Common myeloid progenitor, CD34-positive (primary cell): Measurements from ENCODE around the gene CCDC85C.

Experiments
- CTCF ChIA-PET: fragments of 350-600 bp; sonication (Branson Sonifier 250); formaldehyde crosslinking; loops from one replicate; lab custom pipeline; 2021; ENCODE audit warnings: antibody characterized with exemption; lab: Charles Lee
- POLR2A ChIA-PET: fragments of 350-600 bp; sonication (Branson Sonifier 250); formaldehyde crosslinking; loops from one replicate; lab custom pipeline; 2021; ENCODE audit warnings: antibody characterized with exemption; lab: Charles Lee
- DNase-seq, 3 donors: peaks; one replicate each; pipeline versions ENCODE4 v3.0.0 to v3.0.0-alpha.2; 2013
- H3K27ac ChIP-seq, 2 experiments: 1 replicate in 1 of 2; 2 replicates in 1 of 2; pipeline ENCODE4 v1.7.0; 2013; ENCODE audit warnings: inconsistent platforms in 2 of 2, low read length in 2 of 2, mild to moderate bottlenecking in 2 of 2, low read depth in 1 of 2, moderate library complexity in 1 of 2; ENCODE audit not compliant: severe bottlenecking in 2 of 2, insufficient read depth in 1 of 2, poor library complexity in 1 of 2
- H3K27me3 ChIP-seq, 5 experiments: replicated peaks in 2 of 5; 1 replicate in 3 of 5; 2 replicates in 2 of 5; pipeline versions ENCODE4 v1.6.1 to v1.7.0; 2013; ENCODE audit warnings: low read length in 4 of 5, mild to moderate bottlenecking in 2 of 5, moderate library complexity in 2 of 5, inconsistent platforms in 1 of 5; ENCODE audit not compliant: insufficient read depth in 5 of 5, control insufficient read depth in 4 of 5
- H3K36me3 ChIP-seq, 4 experiments: 1 replicate in 2 of 4; 2 replicates in 2 of 4; pipeline versions ENCODE4 v1.6.1 to v1.7.0; 2013; ENCODE audit warnings: low read length in 3 of 4, control low read depth in 1 of 4, mild to moderate bottlenecking in 1 of 4; ENCODE audit not compliant: control insufficient read depth in 4 of 4, insufficient read depth in 4 of 4
- H3K4me1 ChIP-seq, 4 experiments: 1 replicate in 3 of 4; 2 replicates in 1 of 4; pipeline versions ENCODE4 v1.6.1 to v1.7.1; 2013; ENCODE audit warnings: low read length in 3 of 4, mild to moderate bottlenecking in 3 of 4, control low read depth in 1 of 4, inconsistent platforms in 1 of 4, moderate library complexity in 1 of 4; ENCODE audit not compliant: control insufficient read depth in 4 of 4, insufficient read depth in 4 of 4; ENCODE audit errors: control extremely low read depth in 1 of 4
- H3K4me3 ChIP-seq, 7 experiments: 1 replicate in 4 of 7; 2 replicates in 3 of 7; pipeline versions ENCODE4 v1.5.1 to v1.7.0; 2013; ENCODE audit warnings: mild to moderate bottlenecking in 7 of 7, low read length in 6 of 7, moderate library complexity in 6 of 7, inconsistent platforms in 2 of 7, low read depth in 2 of 7, control low read depth in 1 of 7; ENCODE audit not compliant: insufficient read depth in 4 of 7, control insufficient read depth in 1 of 7; ENCODE audit errors: extremely low read depth in 1 of 7
- H3K9me3 ChIP-seq, 5 experiments: 1 replicate in 4 of 5; 2 replicates in 1 of 5; pipeline versions ENCODE4 v1.6.1 to v1.7.1; 2013; ENCODE audit warnings: low read length in 4 of 5, mild to moderate bottlenecking in 2 of 5, inconsistent platforms in 1 of 5, low read depth in 1 of 5, moderate library complexity in 1 of 5; ENCODE audit not compliant: control insufficient read depth in 4 of 5, insufficient read depth in 2 of 5; ENCODE audit errors: control extremely low read depth in 1 of 5
- WGBS: methylation state at CpG from one replicate; pipeline ENCODE4 v1.1.5; 2013; ENCODE audit not compliant: insufficient coverage; 5-methylcytosine and 5-hydroxymethylcytosine counted together

The CCDC85C gene

DNA sequence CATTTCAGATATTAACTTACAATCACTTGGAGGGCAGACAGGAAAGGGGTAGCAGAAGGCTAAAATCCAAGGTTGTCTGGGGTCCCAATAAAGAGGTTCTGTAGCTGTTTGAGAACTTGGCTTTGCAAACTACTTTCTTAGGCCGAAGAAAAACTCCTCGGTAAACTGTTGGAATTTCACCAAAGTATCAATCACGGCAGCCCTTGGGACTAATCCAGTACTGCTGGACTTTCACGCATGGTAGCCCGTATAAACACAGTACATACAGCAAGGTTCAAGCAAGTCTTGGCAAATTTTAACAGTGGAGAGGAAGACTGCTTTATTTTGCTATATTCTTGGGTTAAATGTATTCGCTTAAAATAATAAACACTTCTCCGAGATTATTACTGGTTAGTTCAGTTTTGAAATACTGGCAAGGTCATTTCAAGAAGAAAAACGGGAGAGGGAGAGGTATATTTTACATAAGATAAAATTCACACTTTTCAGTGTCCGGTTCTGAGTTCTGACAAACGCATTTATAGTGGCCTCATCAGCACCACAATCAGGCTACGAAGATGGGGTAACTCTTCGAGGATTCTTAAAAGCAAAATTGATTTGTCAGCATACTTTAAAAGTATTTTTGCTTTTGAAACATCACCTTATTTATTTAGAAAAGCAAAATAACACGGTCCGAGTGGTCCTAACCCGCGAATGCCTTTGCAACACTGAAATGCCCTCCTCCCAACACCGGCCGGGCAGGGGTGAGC is 124.7 kb downstream of the CCDC85C start:
- H3K27ac ChIP-seq = peak overlapping the region; percentile 21 to 77
- H3K4me3 ChIP-seq = peak overlapping the region; percentile 73 to 99 (median 85)
- no peaks in the 10 kb centered on the region for H3K27me3 ChIP-seq
- ChIA-PET CTCF (no interaction called here), POLR2A (no interaction called here)
- 35% methylated on average over 11 of the region's 18 CpGs for WGBS
- DNase-seq = no peak
- H3K9me3 ChIP-seq = no peaks in the 10 kb centered on the region
- peaks cover 11 to 42% (median 27%) of the 10 kb centered on the region in 4 experiments for H3K4me1 ChIP-seq
- peaks cover 0 to 4% (median 0%) of the 10 kb centered on the region in 4 experiments for H3K36me3 ChIP-seq

DNA sequence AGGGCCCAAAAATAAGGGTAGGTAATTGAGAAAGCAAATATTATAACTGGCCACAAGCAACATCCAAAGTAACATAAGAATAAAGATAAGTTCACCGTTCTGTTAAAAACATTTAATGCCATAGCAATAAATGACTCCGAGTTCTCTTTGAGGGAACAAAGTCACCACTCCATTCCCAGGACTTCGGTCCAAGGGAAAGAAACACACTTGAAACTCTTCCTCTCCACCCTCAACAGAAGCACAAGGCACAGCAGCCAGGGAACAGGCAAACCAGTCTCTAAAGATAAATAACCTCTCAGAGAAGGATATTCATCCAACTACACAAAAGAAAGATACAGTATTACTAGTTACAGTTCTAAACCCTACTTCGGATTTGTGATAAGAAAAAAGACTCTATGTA is 125.9 kb downstream of the CCDC85C start:
- Histone ChIP-seq H3K9me3 (no peaks in the 10 kb centered on the region), H3K36me3 (peaks cover 0 to 4% (median 0%) of the 10 kb centered on the region in 4 experiments), H3K4me3 (no peak overlapping the region), H3K27ac (no peak overlapping the region), H3K4me1 (peaks cover 14 to 40% (median 26%) of the 10 kb centered on the region in 4 experiments), H3K27me3 (no peaks in the 10 kb centered on the region)
- DNase-seq = no peak
- POLR2A ChIA-PET = no interaction called here
- CTCF ChIA-PET = interaction anchor here (0.9 kb wide), 1 partner anchor 38 kb away, joined by 3 read pairs; no protein-coding TSS in a partner anchor
- WGBS = 93% methylated on average over 3 of the region's 4 CpGs

DNA sequence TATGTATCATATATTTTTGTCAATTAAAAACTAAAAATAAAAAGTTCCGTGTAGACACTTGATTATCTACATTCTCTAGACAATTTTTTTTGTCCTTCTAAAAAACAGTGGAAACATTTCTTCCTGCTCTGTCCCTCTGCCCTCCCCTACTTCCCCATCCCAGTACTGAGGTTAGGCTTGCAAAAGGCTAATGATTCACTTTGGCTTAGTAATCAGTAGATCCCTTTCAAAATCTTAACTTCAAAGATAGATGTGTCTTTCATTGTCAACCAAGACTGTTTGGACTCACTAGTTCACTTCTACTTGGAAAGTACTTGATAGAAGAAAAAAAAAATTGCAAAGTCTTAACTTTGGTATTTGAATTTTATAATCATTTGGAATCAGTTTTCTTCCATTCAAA is 127.1 kb downstream of the CCDC85C start:
- ChIA-PET POLR2A (no interaction called here), CTCF (interaction anchor here (0.9 kb wide), 1 partner anchor 37 kb away, joined by 3 read pairs; no protein-coding TSS in a partner anchor)
- Histone ChIP-seq H3K36me3 (peaks cover 0 to 4% (median 0%) of the 10 kb centered on the region in 4 experiments), H3K27ac (no peak overlapping the region), H3K9me3 (no peaks in the 10 kb centered on the region), H3K4me1 (peaks cover 10 to 31% (median 17%) of the 10 kb centered on the region in 4 experiments), H3K4me3 (peak overlapping the region in 1 of 7 experiments; percentile 17), H3K27me3 (no peaks in the 10 kb centered on the region)
- DNase-seq = peak; percentile 15 to 30 (median 25)
- 0% methylated on average over 1 of the region's 1 CpG for WGBS

DNA sequence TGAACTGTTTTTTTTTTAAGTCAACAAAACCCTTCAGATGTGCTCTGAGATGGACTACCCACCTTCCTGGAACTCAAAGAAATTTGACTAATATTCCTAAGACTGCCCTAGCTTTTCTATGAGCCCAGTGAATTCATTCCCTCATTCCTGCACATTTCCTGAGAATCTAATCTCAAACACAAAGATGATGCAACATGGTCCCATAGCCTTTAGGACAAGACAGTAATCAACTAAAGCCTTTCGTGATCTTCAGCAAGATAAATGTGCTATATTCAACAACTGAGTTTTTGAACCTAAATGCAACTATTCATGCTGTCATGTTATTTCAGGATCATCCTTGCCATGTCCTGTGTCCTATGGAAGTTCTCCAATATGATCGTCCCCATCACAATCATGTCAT is 128.3 kb downstream of the CCDC85C start:
- peaks cover 9 to 31% (median 17%) of the 10 kb centered on the region in 4 experiments for H3K4me1 ChIP-seq
- 100% methylated on average over 1 of the region's 2 CpGs for WGBS
- no peak overlapping the region for H3K27ac ChIP-seq
- peaks cover 0 to 4% (median 0%) of the 10 kb centered on the region in 4 experiments for H3K36me3 ChIP-seq
- no peak for DNase-seq
- ChIA-PET CTCF (interaction anchor here (1.1 kb wide), 1 partner anchor 11 kb away, joined by 3 read pairs; no protein-coding TSS in a partner anchor), POLR2A (no interaction called here)
- no peaks in the 10 kb centered on the region for H3K27me3 ChIP-seq
- no peak overlapping the region for H3K4me3 ChIP-seq
- no peaks in the 10 kb centered on the region for H3K9me3 ChIP-seq

DNA sequence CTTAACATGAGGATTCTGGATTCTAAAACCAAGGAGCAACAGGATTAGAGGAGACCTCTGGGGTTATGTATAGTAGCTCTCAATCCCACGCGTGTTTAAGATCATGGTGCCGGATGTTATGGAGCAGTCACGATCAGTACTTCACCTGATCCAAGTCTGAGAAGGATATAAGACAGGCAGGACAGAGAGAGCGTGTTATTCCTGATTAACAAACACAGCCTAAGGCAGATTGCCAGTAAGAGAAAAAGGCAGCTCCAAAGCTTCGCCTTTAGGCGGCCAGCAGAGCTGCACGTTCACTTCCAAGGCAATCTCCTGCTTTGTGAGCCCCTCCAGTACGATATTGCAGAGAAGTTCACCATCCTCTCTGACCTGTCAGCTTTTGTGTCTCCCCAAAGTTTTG is 128.8 kb downstream of the CCDC85C start:
- Histone ChIP-seq H3K27me3 (no peaks in the 10 kb centered on the region), H3K4me3 (no peak overlapping the region), H3K4me1 (peaks cover 9 to 31% (median 17%) of the 10 kb centered on the region in 4 experiments), H3K9me3 (no peaks in the 10 kb centered on the region), H3K36me3 (peaks cover 0 to 4% (median 0%) of the 10 kb centered on the region in 4 experiments), H3K27ac (no peak overlapping the region)
- ChIA-PET POLR2A (no interaction called here), CTCF (interaction anchor here (1.1 kb wide), 1 partner anchor 11 kb away, joined by 3 read pairs; no protein-coding TSS in a partner anchor)
- WGBS = over 99% methylated on average over 9 of the region's 9 CpGs
- no peak for DNase-seq

DNA sequence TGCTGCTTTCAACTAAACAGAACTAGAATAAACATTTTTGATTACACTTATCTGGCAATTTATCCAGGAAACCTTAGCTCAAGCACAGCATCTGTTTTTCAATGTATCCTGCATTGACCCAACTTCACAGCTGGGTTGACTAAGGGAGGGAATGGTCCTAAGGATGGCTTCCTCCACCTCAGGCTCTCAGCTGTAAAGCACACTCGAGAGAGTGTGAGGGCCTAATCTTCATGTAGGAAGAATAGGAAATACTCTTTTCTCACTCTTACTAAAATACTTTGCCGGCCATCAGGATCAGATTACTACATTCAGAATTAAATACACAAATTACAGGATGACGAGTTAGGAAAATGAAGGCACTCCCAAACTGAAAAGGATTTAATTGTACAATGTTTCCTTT is 130.5 kb downstream of the CCDC85C start:
- POLR2A ChIA-PET = no interaction called here
- WGBS = 100% methylated on average over 1 of the region's 3 CpGs
- Histone ChIP-seq H3K27ac (no peak overlapping the region), H3K4me1 (peaks cover under 1 to 28% (median 8%) of the 10 kb centered on the region in 4 experiments), H3K36me3 (peaks cover 0 to 4% (median 0%) of the 10 kb centered on the region in 4 experiments), H3K4me3 (no peak overlapping the region), H3K27me3 (no peaks in the 10 kb centered on the region), H3K9me3 (no peaks in the 10 kb centered on the region)
- no peak for DNase-seq
- CTCF ChIA-PET = no interaction called here

DNA sequence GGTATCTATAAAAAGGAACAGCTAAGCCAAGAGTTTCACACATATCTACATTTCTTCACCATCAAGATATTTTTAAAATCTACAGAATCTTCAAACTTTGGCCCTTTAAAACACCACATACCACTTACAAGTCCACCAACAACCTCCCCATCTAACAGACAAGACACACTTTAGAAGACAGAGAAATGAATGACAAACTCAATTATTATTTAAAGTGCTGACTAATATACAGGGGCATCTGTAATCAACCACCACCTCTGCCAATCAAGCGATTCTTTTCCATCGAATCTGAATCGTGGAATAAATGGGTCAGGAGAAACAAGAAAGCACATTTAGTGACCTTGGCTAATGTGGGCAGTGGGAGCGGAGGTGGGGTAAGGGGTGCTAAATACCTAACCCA is 131.1 kb downstream of the CCDC85C start:
- H3K27me3 ChIP-seq = no peaks in the 10 kb centered on the region
- POLR2A ChIA-PET = no interaction called here

More for the DNA sequence above, 131.1 kb downstream of the CCDC85C start:
- CTCF ChIA-PET = no interaction called here
- Histone ChIP-seq H3K9me3 (no peaks in the 10 kb centered on the region), H3K4me3 (no peak overlapping the region), H3K4me1 (peaks cover 2 to 28% (median 11%) of the 10 kb centered on the region in 4 experiments), H3K36me3 (peaks cover 0 to 4% (median 0%) of the 10 kb centered on the region in 4 experiments), H3K27ac (no peak overlapping the region)
- WGBS = 100% methylated on average over 3 of the region's 4 CpGs
- no peak for DNase-seq
